HG03469 (cell line): ENCODE results near the gene ST8SIA3.

Experiments used
- ATAC-seq: cut with Tn5 transposase; IDR thresholded peaks from one replicate; pipeline ENCODE4 v1.9.1; 2021; ENCODE audit warnings: mild to moderate bottlenecking, moderate library complexity, moderate number of reproducible peaks; ENCODE audit not compliant: unreplicated experiment

ST8SIA3 gene, protein sequence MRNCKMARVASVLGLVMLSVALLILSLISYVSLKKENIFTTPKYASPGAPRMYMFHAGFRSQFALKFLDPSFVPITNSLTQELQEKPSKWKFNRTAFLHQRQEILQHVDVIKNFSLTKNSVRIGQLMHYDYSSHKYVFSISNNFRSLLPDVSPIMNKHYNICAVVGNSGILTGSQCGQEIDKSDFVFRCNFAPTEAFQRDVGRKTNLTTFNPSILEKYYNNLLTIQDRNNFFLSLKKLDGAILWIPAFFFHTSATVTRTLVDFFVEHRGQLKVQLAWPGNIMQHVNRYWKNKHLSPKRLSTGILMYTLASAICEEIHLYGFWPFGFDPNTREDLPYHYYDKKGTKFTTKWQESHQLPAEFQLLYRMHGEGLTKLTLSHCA

DNA sequence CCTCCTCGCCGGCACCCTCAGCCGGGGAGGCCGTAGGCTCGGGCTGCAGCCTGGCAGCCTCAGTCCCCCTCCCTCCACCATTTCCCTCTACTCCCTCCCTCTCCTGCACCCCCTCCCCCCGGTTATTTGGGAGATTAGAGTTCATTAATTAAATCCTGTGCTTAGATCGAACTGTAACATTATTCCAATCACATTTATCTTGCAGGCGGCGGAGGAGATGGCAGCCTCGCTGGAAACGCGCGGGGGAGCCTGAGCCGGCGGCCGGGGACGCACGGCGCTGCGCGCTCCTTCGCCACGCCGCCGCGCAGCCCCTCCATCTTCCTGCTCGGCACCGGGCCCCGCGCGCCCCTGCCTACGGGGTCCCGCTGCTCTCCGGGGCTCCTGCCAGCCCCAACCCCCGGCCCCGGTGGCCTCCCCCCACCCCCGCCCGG is at the start of gene ST8SIA3:
Gene ST8SIA3, plus strand, starts transcription at position 287 of the 431 bp plus-strand sequence. CDS start 290 bp downstream, outside the sequence.
- no peak for ATAC-seq

DNA sequence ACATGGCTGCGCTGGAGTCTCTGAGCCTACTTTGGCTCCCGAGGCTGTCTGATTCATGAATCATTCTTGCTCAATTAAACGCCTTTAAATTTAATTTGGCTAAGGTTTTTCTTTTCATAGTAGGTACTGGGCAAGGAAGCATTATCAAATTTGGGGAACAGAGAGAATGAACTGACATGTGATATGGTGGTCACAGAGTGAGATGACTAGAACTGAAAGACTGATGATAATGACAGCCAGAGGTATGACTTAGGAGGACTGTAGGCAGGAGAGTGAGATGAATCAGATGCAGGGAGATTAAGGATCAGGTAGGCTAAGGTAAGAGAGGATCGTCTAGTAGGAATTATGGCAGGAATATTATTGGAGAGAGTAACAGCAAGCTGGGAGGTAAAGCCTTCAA is 40.9 kb upstream of the ST8SIA3 start:
- no peak for ATAC-seq

DNA sequence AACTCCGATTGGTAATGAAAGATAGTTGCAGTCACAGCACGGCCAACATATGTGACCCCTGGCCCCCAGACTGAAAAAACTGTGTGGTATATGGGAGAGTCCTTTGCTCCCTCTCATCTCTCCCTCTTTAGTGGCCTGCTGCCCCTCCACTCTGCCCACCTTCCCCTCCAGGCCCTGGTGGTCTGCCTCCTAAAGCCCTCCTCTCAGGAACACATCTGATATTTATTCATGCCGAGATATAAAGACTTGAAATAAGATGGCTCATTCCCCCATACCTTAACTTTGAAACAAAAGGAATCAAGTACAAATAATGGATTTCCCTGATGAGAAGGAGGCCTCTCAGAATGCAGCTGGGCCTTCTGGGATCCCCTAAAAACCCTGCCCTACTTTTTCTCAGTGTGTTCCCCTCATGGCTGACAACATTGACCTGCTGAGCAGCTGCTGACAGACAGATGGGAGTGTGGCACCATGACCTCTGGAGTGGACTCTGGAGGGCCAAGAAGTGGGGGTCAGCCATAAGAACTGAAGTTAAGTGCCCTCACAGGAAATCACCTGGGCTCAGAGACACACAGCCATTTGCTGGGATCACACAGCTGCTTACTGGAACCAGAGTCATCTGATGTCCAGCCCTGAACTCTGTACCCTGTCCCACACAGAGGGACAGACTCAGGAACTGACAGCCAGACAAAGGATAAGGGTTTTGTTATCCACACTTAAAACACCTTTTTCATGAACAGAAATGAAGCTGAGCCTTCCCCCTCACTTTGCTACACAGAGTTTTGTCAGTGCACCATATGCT is 39.8 kb upstream of the ST8SIA3 start:
- ATAC-seq, result no peak

DNA sequence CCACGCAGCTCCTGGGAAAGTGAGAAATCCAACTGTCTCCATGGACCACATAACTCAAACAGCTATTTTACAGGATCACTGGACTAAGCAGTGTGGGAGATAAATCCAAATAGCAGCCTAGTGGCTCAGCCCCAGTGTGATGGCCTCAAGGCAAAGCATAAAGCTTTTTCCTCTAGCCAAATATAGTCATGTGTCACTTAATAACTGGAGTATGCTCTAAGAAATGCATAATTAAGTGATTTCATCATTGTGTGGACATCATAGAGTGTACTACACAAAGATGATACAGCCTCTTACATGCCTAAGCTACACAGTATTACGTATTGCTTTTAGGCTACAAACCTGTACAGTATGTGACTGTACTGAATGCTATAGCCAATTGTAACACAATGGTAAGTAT is 31.8 kb upstream of the ST8SIA3 start:
- ATAC-seq, result no peak

DNA sequence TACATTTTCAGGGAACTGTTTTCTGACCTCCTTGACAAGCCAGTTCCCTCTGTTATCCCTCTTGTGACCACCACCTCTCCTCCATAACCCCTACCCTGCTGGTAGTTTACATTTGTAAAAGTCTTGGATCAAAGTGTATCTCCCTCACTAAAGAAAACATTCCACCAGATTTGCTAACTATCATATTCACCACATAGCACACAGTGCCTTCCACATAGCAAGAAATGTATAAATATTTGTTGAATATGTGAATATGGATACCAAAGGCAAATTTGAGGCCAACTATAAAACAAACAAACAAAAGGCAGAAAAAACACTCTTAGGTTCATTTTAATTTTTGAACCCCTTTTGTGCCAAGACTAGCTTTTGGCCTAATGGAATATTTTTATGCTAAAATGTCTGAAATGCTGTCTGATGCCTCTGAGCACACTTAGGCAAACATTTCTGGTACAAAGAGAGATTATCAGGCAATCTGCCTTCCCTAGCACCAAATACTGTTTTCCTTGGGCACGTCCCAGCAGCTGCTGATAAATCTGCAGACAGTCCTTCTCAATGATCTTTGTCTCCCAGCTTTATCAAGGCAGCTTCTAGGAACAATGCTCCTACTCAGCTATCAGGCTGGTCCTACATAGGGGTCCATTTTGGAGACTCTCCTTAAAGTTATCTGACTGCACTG is 26.7 kb upstream of the ST8SIA3 start:
- no peak for ATAC-seq

DNA sequence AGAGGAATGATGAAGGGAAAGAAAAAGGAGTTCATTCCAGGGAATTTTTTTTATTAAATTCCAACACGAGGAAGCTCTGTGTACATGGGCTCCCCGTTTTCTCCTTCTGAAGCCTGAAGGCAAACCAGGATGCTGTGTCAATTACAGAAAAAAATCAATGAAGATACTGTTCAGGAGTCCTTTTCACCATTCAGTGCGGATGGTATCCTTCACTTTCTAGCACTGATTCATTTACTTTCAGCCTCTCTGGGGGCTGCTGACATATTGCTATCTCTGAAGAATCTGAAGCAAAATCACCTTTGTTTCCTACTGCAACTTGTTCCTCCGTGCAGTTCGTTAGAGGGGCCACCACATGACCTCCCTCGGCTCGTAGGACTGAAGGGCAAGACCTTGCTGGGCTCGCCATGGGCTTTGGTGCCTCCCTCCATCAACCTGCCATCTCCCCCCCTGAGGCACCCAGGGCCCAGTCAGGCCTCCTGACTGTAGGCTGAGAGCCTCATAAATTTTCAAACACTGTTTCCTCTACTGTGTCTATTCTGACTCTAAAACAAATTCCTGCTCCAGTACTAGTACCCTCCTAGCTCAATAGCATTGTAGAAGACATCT is 25.5 kb upstream of the ST8SIA3 start:
- ATAC-seq, result no peak

DNA sequence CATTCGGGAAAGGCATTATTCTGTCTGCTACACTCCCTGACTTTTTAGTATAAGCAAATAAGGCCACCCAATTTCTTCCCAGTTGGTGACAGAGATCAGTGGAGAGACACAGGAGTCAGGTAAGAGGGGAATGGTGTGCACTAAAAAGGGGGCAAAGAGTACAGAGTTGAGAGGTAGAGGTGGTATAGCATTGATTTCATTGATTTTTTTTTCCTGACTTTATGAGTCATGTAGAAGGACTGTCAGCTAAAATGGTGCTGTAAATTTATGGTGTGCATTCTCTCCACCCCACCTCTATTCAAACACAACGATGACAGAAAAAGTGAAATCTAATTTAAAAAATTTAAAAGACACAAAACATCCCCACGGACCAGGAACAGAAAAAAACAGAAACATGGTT is 23.7 kb upstream of the ST8SIA3 start:
- no peak for ATAC-seq

DNA sequence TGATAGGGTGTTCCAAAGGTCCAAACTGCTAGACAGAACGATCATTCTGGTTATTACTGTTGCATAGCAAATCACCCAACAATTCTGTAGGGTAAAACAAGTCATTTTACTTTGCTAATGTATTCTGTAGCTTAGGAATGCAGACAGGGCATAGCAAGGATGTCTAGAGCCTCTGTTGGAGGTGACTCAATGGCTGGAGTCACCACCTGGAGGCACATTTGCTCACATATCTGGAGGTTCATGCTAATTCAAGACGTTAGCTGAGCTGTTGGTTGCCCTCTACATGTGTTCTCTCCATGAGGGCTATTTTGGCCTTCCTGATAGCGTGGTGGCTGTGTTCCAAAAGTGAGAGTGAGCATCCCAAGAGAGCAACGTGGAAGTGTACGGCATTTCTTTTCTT is 22.5 kb upstream of the ST8SIA3 start:
- ATAC-seq, result no peak

DNA sequence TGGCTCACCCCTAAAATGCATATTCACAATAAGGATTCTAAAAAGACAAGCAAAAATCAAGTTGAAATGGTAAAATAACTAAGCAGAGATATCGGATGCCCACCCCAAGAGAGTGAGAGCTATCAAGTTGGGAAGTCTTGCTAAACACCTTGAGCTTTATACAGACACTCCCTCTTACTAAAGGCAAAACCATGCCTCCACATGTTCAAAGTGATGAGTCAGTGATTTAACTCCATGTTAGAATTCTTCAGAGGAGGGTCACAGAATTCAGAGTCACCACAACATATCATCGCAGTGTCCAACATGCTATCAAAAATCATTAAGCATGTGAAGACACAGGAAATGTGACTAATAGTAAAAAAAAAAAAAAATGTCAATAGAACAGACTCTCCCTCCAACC is 20.6 kb upstream of the ST8SIA3 start:
- no peak for ATAC-seq

DNA sequence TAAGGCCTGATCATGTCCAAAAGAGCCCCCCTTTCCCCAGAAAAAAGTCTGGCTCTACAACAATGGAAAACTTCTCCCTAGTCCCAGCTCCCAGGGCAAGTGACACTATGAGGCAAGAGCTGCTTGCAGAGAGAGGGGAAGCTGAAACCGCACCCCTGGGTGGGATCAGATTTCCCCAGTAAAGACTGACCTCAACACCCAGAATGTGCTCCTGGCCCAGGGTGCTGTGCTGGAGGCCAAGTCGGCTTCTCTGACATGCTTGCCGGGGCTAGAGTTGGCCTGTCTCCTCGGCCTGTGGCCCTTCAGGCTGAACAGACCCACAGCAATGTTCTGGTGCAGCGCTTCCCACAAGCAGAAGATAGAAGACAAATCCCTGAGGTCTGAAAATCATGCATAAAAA is 18.4 kb upstream of the ST8SIA3 start:
- no peak for ATAC-seq

DNA sequence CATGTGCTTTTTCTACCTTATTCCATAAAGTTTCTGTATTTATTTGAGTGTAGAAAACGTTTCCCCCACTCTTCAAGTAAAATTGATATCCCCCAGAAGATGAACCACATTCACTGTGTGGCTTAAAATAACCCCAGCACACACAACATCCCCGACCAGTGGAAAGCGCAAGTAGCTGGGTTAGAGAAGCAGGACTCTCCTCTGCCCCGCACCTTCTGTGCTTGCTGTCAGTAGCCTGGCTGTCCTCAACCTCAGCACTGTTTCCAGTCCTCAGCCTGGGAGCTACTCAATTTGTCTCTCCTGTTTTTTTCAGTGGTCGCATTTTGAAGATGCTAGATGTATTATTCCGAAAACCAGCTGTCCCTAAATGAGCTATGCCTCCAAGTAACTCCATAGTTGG is 18.0 kb upstream of the ST8SIA3 start:
- ATAC-seq, result no peak

DNA sequence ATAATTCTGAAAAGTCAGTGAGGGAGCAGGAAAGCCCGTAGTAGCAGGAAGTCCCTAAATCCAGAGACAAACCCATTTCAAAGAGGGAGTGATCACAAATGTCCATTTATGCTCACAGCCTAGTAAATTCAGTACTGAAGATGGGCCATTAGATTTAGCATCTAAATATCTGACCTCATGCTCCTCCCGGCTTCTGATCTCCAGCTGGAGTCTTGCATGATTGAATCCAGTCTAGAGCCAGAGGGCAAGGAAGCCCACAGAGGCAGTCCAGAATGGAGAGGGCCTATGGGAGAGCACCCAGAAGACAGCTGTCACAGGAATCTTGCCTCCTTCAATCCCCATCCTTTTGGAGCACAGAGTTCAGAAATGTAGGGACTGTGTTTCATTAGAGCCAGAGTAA is 16.0 kb upstream of the ST8SIA3 start:
- ATAC-seq, result no peak

DNA sequence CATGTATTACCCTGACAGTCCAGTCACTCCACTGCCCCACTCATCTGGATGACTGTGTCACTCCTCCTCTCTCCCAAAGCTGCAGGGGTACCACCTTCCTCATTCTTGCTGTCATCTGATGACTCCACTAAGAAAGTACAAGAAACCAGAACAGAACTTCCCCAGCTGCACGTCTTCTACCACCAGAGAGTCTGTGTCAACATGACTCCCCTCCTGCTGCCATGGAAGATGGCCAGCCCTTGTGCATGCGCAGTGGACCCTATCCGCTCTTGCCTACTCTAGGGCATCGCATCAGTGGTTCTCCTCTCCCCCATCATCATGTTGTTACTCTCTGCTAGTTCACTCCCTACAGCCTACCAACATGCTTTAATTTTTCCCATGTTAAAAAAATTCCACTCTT is 14.5 kb upstream of the ST8SIA3 start:
- no peak for ATAC-seq

DNA sequence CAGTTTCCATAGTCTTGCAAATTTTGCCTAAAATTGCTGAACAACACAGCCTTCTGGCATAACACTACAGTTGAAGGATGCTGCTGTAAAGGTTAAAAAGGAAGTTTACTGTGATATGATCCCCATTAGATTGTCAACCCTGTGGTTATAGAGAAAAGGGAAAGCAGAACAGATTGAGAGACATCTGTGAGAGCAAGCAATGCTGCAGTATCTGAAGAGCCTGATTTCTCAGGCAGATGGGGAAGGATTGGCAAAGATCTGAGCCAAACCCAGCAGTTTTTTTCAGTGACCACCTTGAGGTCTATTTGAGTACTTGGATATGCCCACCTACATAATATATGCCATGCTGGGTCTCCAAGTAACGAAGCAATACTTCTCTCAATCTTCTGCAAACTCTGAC is 8.5 kb upstream of the ST8SIA3 start:
- no peak for ATAC-seq

DNA sequence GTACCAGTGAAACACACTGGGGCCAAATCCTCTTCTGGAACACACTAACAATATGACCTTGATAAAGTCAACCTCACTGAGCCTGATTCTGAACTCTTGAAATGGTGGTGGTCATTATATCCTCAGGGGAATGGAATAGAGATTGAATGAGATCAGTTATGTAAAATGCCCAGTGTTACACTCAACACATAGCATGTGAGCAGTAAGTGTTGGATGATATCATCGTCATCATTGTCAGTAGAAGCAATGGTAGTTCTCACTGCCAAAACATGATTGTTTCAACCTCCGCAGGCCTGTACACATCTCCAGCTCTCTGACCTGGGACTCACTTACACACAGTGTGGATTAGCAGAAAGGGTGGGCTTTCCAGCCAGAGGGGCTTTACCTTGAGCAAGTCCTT is 5.5 kb upstream of the ST8SIA3 start:
- ATAC-seq, result no peak

DNA sequence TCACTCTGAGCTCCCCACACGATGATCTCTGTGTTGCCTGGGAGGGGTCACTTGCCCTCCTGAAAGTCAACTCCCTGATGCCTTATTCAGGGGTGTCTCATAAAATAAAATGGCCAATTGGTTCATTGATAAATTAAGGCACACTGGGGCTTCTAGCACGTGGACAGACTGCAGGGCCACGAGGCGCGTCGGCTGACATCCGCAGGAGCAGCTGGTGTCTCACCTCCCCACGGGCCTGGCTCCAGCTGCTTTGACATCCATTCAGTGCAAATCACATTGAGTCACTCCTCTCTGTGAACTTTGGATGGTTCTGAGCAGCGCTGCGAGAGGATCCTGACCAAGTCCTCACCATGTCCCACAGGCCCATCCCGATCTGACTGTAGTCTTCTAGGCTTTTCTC is 4.6 kb upstream of the ST8SIA3 start:
- ATAC-seq, result no peak

DNA sequence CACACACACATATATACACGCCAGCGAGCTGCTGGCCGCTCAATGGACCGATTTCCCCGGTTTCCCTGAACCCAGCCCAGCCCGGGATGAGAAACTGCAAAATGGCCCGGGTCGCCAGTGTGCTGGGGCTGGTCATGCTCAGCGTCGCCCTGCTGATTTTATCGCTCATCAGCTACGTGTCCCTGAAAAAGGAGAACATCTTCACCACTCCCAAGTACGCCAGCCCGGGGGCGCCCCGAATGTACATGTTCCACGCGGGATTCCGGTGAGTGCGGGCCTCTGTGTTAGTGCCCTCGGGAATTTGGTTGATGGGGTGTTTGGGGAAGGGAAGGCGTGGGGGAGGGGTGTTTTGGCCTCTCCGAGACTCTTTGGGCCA is 392 bp downstream of the ST8SIA3 start:
- ATAC-seq, result no peak

DNA sequence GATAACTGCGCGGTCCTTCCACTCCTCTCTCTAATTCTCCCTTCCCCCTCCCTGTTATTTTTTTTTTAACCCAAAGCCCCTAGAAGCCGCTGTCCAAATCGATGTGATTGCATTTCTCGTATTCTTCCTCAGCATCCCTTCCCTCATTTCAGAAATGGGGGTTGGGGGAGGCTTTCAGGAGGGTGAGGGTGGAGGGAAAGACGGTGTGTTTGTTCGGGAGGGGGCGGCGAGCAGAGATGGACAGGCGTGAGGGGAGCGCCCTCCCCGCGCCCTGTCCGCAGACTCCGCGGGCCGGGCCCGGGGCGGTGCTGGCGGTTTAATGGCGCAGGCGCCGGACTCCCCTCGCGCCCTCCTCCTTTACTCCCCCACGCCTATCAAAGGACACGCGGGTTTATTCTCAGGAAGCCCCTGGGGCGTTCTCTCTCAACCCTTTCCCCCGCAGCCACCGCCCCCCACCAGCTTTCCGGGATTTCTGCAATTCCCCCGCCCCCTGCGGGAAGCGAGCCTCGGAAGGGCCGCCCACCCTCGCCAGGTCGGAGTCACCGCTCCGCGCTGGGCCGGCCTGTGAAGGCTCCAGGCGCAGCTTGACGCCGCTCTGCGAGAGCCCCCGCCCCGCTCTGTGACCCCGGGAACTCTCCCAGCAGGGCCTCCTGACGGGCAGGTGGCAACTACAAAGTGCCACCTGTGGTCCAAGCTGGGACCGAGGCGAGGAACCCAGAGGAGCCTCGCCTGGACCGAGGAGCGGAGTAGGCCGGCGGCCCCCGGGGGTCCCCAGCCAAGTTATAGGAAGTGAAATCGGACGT is 981 bp downstream of the ST8SIA3 start:
- no peak for ATAC-seq

DNA sequence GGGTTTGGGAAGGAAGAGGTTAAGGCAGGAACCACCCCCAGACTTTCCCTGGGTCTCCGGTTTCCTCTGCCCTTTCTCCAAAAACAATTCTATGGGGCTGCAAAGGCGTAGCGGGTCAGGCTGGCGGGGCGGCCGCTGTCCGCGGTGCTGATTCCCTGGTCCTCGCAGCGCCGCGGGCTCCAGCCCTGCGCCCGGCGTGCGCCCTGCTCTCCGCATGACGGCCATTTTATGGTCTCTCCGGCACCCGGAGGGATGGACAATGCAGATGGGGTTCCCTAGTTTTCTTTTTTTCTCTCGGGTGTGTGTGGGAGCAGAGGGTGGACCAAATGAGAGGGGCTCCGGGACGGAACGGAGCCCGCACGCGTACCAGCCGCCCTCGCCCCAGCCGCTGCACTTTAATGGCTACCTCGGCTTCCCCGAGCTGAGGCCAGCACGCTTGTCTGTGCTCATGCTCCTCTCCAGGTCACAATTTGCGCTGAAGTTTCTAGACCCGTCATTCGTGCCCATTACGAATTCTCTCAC is 1.6 kb downstream of the ST8SIA3 start:
- no peak for ATAC-seq

DNA sequence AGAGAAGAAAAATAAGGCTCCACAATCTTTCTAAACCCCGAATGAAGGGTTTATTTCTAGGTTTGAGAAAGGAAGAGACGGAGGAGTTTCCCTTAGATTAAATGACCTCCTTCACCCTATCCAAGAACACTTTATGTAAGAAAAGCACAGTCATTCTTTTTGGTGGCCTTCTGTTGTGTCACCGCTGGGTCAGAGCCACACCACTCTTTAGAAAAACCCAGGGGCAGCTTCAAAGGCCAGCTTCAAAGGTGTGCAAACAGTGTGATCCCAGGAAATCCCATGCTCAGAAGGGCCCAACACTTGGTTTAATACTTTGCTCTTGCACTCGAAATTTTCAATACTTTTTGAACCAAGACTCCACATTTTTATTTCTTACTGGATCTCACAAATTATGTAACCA is 7.1 kb downstream of the ST8SIA3 start:
- ATAC-seq, result no peak
